Neural cell (in vitro differentiated cells): ENCODE measurements around the gene NUP98. TPM values are rescaled to one million over a fixed set of nuclear protein-coding genes. Genes with fewer than 3 reads are reported as not detected.

Experiments used
- H2AFZ ChIP-seq: fragments of 200-600, 300-800 bp; sonication (generic), shearing (Covaris generic); 2 replicates; pipeline ENCODE4 v1.6.0; 2014; ENCODE audit warnings: low read depth, mild to moderate bottlenecking, antibody characterized with exemption, low read length, moderate library complexity
- H3F3A ChIP-seq: fragments of 200-600 bp; shearing (Covaris generic); 2 replicates; pipeline ENCODE4 v1.6.1; 2016; ENCODE audit warnings: mild to moderate bottlenecking, moderate library complexity, mixed read lengths, antibody characterized with exemption, low read length; ENCODE audit not compliant: insufficient read depth, poor library complexity, severe bottlenecking
- H3K27ac ChIP-seq: fragments of 200-600, 300-800 bp; sonication (generic), shearing (Covaris generic); 2 replicates; pipeline ENCODE4 v1.5.1; 2014; ENCODE audit warnings: mild to moderate bottlenecking, low read length, moderate library complexity
- H3K27me3 ChIP-seq: fragments of 300-800, 200-600 bp; sonication (generic), shearing (Covaris generic); 2 replicates; pipeline ENCODE4 v1.6.0; 2014; ENCODE audit warnings: mild to moderate bottlenecking, low read depth, low read length, moderate library complexity; ENCODE audit not compliant: insufficient read depth
- H3K36me3 ChIP-seq: fragments of 300-800, 200-600 bp; sonication (generic), shearing (Covaris generic); 2 replicates; pipeline ENCODE4 v1.5.1; 2014; ENCODE audit warnings: mild to moderate bottlenecking, antibody characterized with exemption, low read length, moderate library complexity; ENCODE audit not compliant: insufficient read depth
- H3K4me2 ChIP-seq: fragments of 300-800, 200-600 bp; sonication (generic), shearing (Covaris generic); 2 replicates; pipeline ENCODE4 v1.6.0; 2014; ENCODE audit warnings: mild to moderate bottlenecking, low read length
- H3K4me3 ChIP-seq: fragments of 300-800, 200-600 bp; sonication (generic), shearing (Covaris generic); 2 replicates; pipeline ENCODE4 v1.5.1; 2014; ENCODE audit warnings: mild to moderate bottlenecking, low read length, moderate library complexity
- H3K79me2 ChIP-seq: fragments of 200-600 bp; shearing (Covaris generic); replicated peaks from 2 replicates; pipeline ENCODE4 v1.6.0; 2014; ENCODE audit warnings: mild to moderate bottlenecking, low read length, moderate library complexity; ENCODE audit not compliant: insufficient read depth
- H3K9ac ChIP-seq: fragments of 300-800, 200-600 bp; sonication (generic), shearing (Covaris generic); 2 replicates; pipeline ENCODE4 v1.6.1; 2016; ENCODE audit warnings: mild to moderate bottlenecking, low read length, mixed read lengths
- H3K9me2 ChIP-seq: fragments of 200-600 bp; shearing (Covaris generic); 2 replicates; pipeline ENCODE4 v1.6.1; 2016; ENCODE audit warnings: mild to moderate bottlenecking, low read length, mixed read lengths; ENCODE audit not compliant: insufficient read depth
- H3K9me3 ChIP-seq: fragments of 200-600, 300-800 bp; sonication (generic), shearing (Covaris generic); 2 replicates; pipeline ENCODE4 v1.6.1; 2016; ENCODE audit warnings: mild to moderate bottlenecking, mixed run types, low read length, moderate library complexity, mixed read lengths
- H4K20me1 ChIP-seq: fragments of 200-600 bp; shearing (Covaris generic); 2 replicates; pipeline ENCODE4 v1.6.1; 2016; ENCODE audit warnings: mild to moderate bottlenecking, mixed run types; ENCODE audit not compliant: insufficient read depth
- CTCF ChIP-seq: fragments of 450-650 bp; IDR thresholded peaks from 2 replicates; pipeline ENCODE4 v1.5.1; 2014; ENCODE audit warnings: antibody characterized with exemption, mild to moderate bottlenecking, moderate library complexity; ENCODE audit not compliant: poor library complexity, severe bottlenecking
- EP300 ChIP-seq: fragments of 450-650 bp; conservative IDR thresholded peaks from 2 replicates; pipeline ENCODE4 v1.6.1; 2014; ENCODE audit warnings: antibody characterized with exemption, mild to moderate bottlenecking, moderate library complexity; ENCODE audit not compliant: poor library complexity, severe bottlenecking
- EZH2 ChIP-seq: fragments of 200-600, 300-800 bp; shearing (Covaris generic), sonication (generic); IDR thresholded peaks from 2 replicates; pipeline ENCODE4 v1.6.1; 2014; ENCODE audit warnings: antibody characterized with exemption, low read length, borderline replicate concordance, mild to moderate bottlenecking; ENCODE audit not compliant: insufficient read depth, poor library complexity, severe bottlenecking
- MXI1 ChIP-seq: fragments of 450-650 bp; conservative IDR thresholded peaks from 2 replicates; pipeline ENCODE4 v1.6.1; 2014; ENCODE audit warnings: antibody characterized with exemption, mild to moderate bottlenecking; ENCODE audit not compliant: poor library complexity, severe bottlenecking
- POLR2AphosphoS5 ChIP-seq: IDR thresholded peaks from 2 replicates; pipeline ENCODE4 v1.6.1; 2012
- RAD21 ChIP-seq: fragments of 450-650 bp; conservative IDR thresholded peaks from 2 replicates; pipeline ENCODE4 v1.6.1; 2014; ENCODE audit warnings: antibody characterized with exemption, mild to moderate bottlenecking, moderate library complexity
- SMC3 ChIP-seq: fragments of 450-650 bp; conservative IDR thresholded peaks from 2 replicates; pipeline ENCODE4 v1.6.1; 2014; ENCODE audit warnings: antibody characterized with exemption, mild to moderate bottlenecking, moderate library complexity; ENCODE audit not compliant: poor library complexity
- TAF1 ChIP-seq: IDR thresholded peaks from 2 replicates; pipeline ENCODE4 v1.6.1; 2012; ENCODE audit warnings: low read depth
- polyA plus RNA-seq: library from polyadenylated mRNA; depleted of rRNA; stranded (reverse); fragments of >200 nt; gene quantifications from 2 replicates; pipeline ENCODE4 v1.2.3, GENCODE V29; 2014

NUP98 gene
- polyA plus RNA-seq, 1 donor from 2014 or later = 28.9 TPM

GRCh38 chr11:3755151-3755550 lies 42.2 kb downstream of the NUP98 start:
- no peaks in the 10 kb centered on the region for H3F3A ChIP-seq
- no peaks in the 10 kb centered on the region for H3K9me3 ChIP-seq
- no peak overlapping the region for H3K9ac ChIP-seq
- no peak overlapping the region for H3K27ac ChIP-seq
- H3K4me3 ChIP-seq = no peak overlapping the region
- TF ChIP-seq TAF1 (no peak), CTCF (no peak), EZH2 (no peak), MXI1 (no peak), POLR2AphosphoS5 (no peak)
- no peaks in the 10 kb centered on the region for H4K20me1 ChIP-seq
- no peak overlapping the region for H2AFZ ChIP-seq
- peaks cover 7% of the 10 kb centered on the region for H3K36me3 ChIP-seq
- H3K27me3 ChIP-seq = no peaks in the 10 kb centered on the region
- no peak overlapping the region for H3K4me2 ChIP-seq
- H3K79me2 ChIP-seq = no peaks in the 10 kb centered on the region
- H3K9me2 ChIP-seq = no peaks in the 10 kb centered on the region

- no peak overlapping the region for H3K9ac ChIP-seq
- no peaks in the 10 kb centered on the region for H3K9me3 ChIP-seq
- H3F3A ChIP-seq = no peaks in the 10 kb centered on the region
- H3K4me3 ChIP-seq = no peak overlapping the region
- H3K4me2 ChIP-seq = no peak overlapping the region
- no peaks in the 10 kb centered on the region for H3K9me2 ChIP-seq
- no peaks in the 10 kb centered on the region for H3K27me3 ChIP-seq
- no peak overlapping the region for H2AFZ ChIP-seq
- H4K20me1 ChIP-seq = no peaks in the 10 kb centered on the region
- no peaks in the 10 kb centered on the region for H3K79me2 ChIP-seq
- H3K36me3 ChIP-seq = no peaks in the 10 kb centered on the region
- no peak overlapping the region for H3K27ac ChIP-seq
- TF ChIP-seq POLR2AphosphoS5 = no peak
- TF ChIP-seq SMC3 = no peak
Measured at GRCh38 chr11:3753110-3753509, 44.2 kb downstream of the NUP98 start.

- Histone ChIP-seq H3K36me3 (peaks cover 7% of the 10 kb centered on the region), H3K27ac (no peak overlapping the region), H3K9me2 (no peaks in the 10 kb centered on the region), H4K20me1 (no peaks in the 10 kb centered on the region), H3K9ac (no peak overlapping the region), H3K9me3 (no peaks in the 10 kb centered on the region), H2AFZ (no peak overlapping the region), H3K27me3 (no peaks in the 10 kb centered on the region), H3F3A (no peaks in the 10 kb centered on the region), H3K4me2 (no peak overlapping the region), H3K4me3 (no peak overlapping the region), H3K79me2 (no peaks in the 10 kb centered on the region)
- TF ChIP-seq MXI1 (no peak), SMC3 (no peak), EZH2 (no peak), EP300 (no peak), TAF1 (no peak), RAD21 (no peak), CTCF (no peak)
Measured at GRCh38 chr11:3747704-3748103, 49.6 kb downstream of the NUP98 start.
